Endothelial cell (in vitro differentiated cells): Measurements from ENCODE around the gene SYTL2. TPM values are rescaled to one million over a fixed set of nuclear protein-coding genes. Genes with fewer than 3 reads are reported as not detected.

Source experiments
- DNase-seq: peaks from one replicate; pipeline ENCODE4 v3.0.0; 2021; ENCODE audit warnings: low spot score
- H3K27ac Mint-ChIP-seq: one replicate; pipeline ENCODE4 v1.8.0; 2021; ENCODE audit warnings: mixed read lengths, inconsistent platforms; ENCODE audit not compliant: unreplicated experiment
- H3K27me3 Mint-ChIP-seq: one replicate; pipeline ENCODE4 v1.8.0; 2021; ENCODE audit warnings: mild to moderate bottlenecking, moderate library complexity, mixed read lengths, inconsistent platforms; ENCODE audit not compliant: unreplicated experiment
- H3K36me3 Mint-ChIP-seq: one replicate; pipeline ENCODE4 v1.8.0; 2021; ENCODE audit warnings: mild to moderate bottlenecking, low read depth, mixed read lengths, inconsistent platforms; ENCODE audit not compliant: unreplicated experiment
- H3K4me1 Mint-ChIP-seq: one replicate; pipeline ENCODE4 v1.8.0; 2021; ENCODE audit warnings: mild to moderate bottlenecking, mixed read lengths, inconsistent platforms; ENCODE audit not compliant: unreplicated experiment
- H3K4me3 Mint-ChIP-seq: one replicate; pipeline ENCODE4 v1.8.0; 2021; ENCODE audit warnings: mild to moderate bottlenecking, mixed read lengths, inconsistent platforms; ENCODE audit not compliant: unreplicated experiment
- H3K9me3 Mint-ChIP-seq: one replicate; pipeline ENCODE4 v1.8.0; 2021; ENCODE audit warnings: mixed read lengths, inconsistent platforms; ENCODE audit not compliant: unreplicated experiment
- CTCF ChIP-seq: fragments of 200-600 bp; sonication (generic); IDR thresholded peaks from one replicate; pipeline ENCODE4 v1.5.0; 2021; ENCODE audit warnings: antibody characterized with exemption; ENCODE audit not compliant: unreplicated experiment
- total RNA-seq: library from RNA; stranded (reverse); fragmentation: NEBNext Ultra II Directional; extraction: Animal tissue kit (Norgen Biotek cat#: 25700); gene quantifications from one replicate; pipeline ENCODE4 v1.2.1, GENCODE V29; 2021; ENCODE audit not compliant: unreplicated experiment

SYTL2 gene
- total RNA-seq, 1 donor from 2014 or later = 4.0 TPM

DNA sequence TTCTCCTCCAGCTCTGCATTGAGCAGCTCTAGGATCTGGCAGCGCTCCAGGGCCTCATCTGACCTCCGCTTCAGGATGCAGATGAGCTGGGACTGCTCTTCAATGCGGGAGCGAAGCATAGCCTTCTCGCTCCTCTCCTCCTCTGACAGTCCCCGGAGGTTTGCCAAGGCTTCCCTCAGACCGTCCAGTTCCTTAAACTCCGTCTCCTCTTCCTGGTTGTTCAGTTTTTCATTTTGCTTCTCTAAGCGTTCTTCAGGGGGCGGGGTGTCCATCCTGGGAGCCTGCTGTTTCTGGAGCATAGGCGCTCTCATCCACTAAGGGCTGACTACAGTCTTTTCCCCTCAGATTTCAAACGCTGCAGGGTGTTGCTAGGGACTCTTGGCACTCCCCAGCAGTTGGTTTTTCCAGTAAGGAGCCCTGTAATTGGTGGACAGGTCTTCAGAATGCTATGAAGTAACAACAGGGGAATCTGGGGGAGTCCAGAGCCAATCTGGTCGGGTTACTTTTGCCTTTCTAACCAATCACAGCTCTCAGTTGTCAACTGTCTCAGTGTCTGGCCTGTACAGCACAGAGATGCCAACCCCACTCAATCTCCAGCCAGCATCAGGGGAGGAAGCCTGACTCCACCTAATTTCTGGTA lies 125.0 kb downstream of the SYTL2 start, which contains the start of gene CCDC89:
Gene CCDC89 (minus strand): TSS at position 376 of the 640 bp plus-strand sequence. CDS start 65 bp downstream, at position 311.
- Mint-ChIP-seq H3K4me3 (no peak within 1 kb of the TSS), H3K27me3 (peaks cover 4% of the 10 kb centered on the region), H3K27ac (no peak within 1 kb of the TSS), H3K9me3 (no peaks in the 10 kb centered on the region), H3K4me1 (peaks cover 18% of the 10 kb centered on the region), H3K36me3 (no peaks in the 10 kb centered on the region)
- TF ChIP-seq CTCF = no peak
- DNase-seq = no peak

GRCh38 chr11:85685125-85685819 lies 125.7 kb downstream of the SYTL2 start:
- no peaks in the 10 kb centered on the region for H3K36me3 Mint-ChIP-seq
- no peak for TF ChIP-seq CTCF
- peaks cover 20% of the 10 kb centered on the region for H3K4me1 Mint-ChIP-seq
- H3K27me3 Mint-ChIP-seq = peaks cover 4% of the 10 kb centered on the region
- DNase-seq = no peak
- no peak overlapping the region for H3K4me3 Mint-ChIP-seq
- H3K9me3 Mint-ChIP-seq = no peaks in the 10 kb centered on the region
- no peak overlapping the region for H3K27ac Mint-ChIP-seq

- no peaks in the 10 kb centered on the region for H3K36me3 Mint-ChIP-seq
- peaks cover 7% of the 10 kb centered on the region for H3K27me3 Mint-ChIP-seq
- H3K27ac Mint-ChIP-seq = no peak overlapping the region
- no peak for DNase-seq
- TF ChIP-seq CTCF = no peak
- H3K4me3 Mint-ChIP-seq = no peak overlapping the region
- peaks cover 43% of the 10 kb centered on the region for H3K4me1 Mint-ChIP-seq
- no peaks in the 10 kb centered on the region for H3K9me3 Mint-ChIP-seq
These were observed 128.3 kb downstream of the SYTL2 start for GRCh38 chr11:85682330-85683305.

DNA sequence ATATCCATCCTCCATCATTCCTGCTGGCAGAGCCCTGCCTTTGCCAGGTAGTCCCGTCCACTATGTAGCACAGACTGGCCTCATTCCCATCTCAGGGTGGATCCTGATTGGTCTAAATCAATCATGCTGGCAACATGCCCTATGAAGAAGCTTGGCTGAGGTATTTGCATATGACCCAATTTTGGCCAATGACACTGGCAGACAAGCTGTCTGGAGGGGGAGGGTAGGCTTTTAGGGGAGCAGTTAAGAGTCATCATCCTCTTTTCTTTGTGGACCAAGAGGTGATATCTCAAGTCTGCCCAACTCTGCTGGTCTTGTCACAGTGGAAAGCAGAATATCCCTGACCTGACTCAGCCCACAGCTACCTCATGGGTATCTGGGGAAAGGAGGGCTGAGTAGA lies 130.0 kb downstream of the SYTL2 start:
- no peak for DNase-seq
- no peaks in the 10 kb centered on the region for H3K36me3 Mint-ChIP-seq
- H3K9me3 Mint-ChIP-seq = no peaks in the 10 kb centered on the region
- H3K4me1 Mint-ChIP-seq = peaks cover 46% of the 10 kb centered on the region
- H3K4me3 Mint-ChIP-seq = no peak overlapping the region
- peaks cover 7% of the 10 kb centered on the region for H3K27me3 Mint-ChIP-seq
- no peak overlapping the region for H3K27ac Mint-ChIP-seq
- no peak for TF ChIP-seq CTCF
